Measurements from ENCODE around the gene COL6A3. TPM values are rescaled to one million over a fixed set of nuclear protein-coding genes. Genes with fewer than 3 reads are reported as not detected.

Gene COL6A3
- total RNA-seq, 1 donor from 2014 or later = 0.41 TPM

- Histone ChIP-seq H3F3A (ENCODE audit: low read depth) (no peaks in the 10 kb centered on the region), H3K36me3 (no peaks in the 10 kb centered on the region), H3K4me2 (no peak overlapping the region), H3K4me1 (no peaks in the 10 kb centered on the region), H2AFZ (replicated peaks) (no peak overlapping the region), H3K79me2 (ENCODE audit: low read depth) (no peaks in the 10 kb centered on the region), H3K4me3 (no peak overlapping the region), H4K20me1 (ENCODE audit: low read depth) (no peaks in the 10 kb centered on the region), H3K27ac (no peak overlapping the region), H3K27me3 (no peaks in the 10 kb centered on the region), H3K9me3 (ENCODE audit: low read depth) (no peaks in the 10 kb centered on the region), H3K9ac (no peak overlapping the region)
- Mint-ChIP-seq H3K27ac (no peak overlapping the region), H3K36me3 (no peaks in the 10 kb centered on the region), H3K4me1 (peaks cover 5% of the 10 kb centered on the region), H3K4me3 (no peak overlapping the region), H3K27me3 (ENCODE audit: insufficient read depth, low read depth) (peaks cover 5% of the 10 kb centered on the region), H3K9me3 (no peaks in the 10 kb centered on the region)
- TF ChIP-seq EZH2phosphoT487 (IDR thresholded peaks at IDR 0.05) (no peak), CTCF (IDR thresholded peaks at IDR 0.05) (no peak), EZH2 (IDR thresholded peaks at IDR 0.05) (no peak)
- no peak for DNase-seq (ENCODE audit: low spot score)
These were observed 76.4 kb downstream of the COL6A3 start for GRCh38 chr2:237337586-237337985.

GRCh38 chr2:237336131-237336530 lies 77.8 kb downstream of the COL6A3 start:
- no peak overlapping the region for H2AFZ ChIP-seq (replicated peaks)
- no peak overlapping the region for H3K9ac ChIP-seq

GRCh38 chr2:237333748-237334147 lies 80.2 kb downstream of the COL6A3 start:
- no peaks in the 10 kb centered on the region for H3K9me3 Mint-ChIP-seq
- TF ChIP-seq CTCF (IDR thresholded peaks at IDR 0.05) (no peak), EZH2 (IDR thresholded peaks at IDR 0.05) (no peak), EZH2phosphoT487 (IDR thresholded peaks at IDR 0.05) (no peak)
- no peaks in the 10 kb centered on the region for H3F3A ChIP-seq (ENCODE audit: low read depth)
- H3K9me3 ChIP-seq (ENCODE audit: low read depth) = no peaks in the 10 kb centered on the region
- H3K36me3 Mint-ChIP-seq = no peaks in the 10 kb centered on the region
- H3K27me3 ChIP-seq = no peaks in the 10 kb centered on the region
- no peak overlapping the region for H3K9ac ChIP-seq
- peak overlapping the region; percentile 72 for H3K27ac Mint-ChIP-seq
- H3K36me3 ChIP-seq = no peaks in the 10 kb centered on the region
- peaks cover 5% of the 10 kb centered on the region for H3K4me1 Mint-ChIP-seq
- H3K79me2 ChIP-seq (ENCODE audit: low read depth) = no peaks in the 10 kb centered on the region
- no peak overlapping the region for H2AFZ ChIP-seq (replicated peaks)
- peaks cover 5% of the 10 kb centered on the region for H3K27me3 Mint-ChIP-seq (ENCODE audit: insufficient read depth, low read depth)
- no peak overlapping the region for H3K27ac ChIP-seq
- H3K4me3 ChIP-seq = no peak overlapping the region
- no peaks in the 10 kb centered on the region for H3K4me1 ChIP-seq
- no peak overlapping the region for H3K4me3 Mint-ChIP-seq
- H3K4me2 ChIP-seq = no peak overlapping the region
- H4K20me1 ChIP-seq (ENCODE audit: low read depth) = no peaks in the 10 kb centered on the region
- DNase-seq (ENCODE audit: low spot score) = no peak

More at GRCh38 chr2:237336131-237336530, 77.8 kb downstream of the COL6A3 start:
- no peaks in the 10 kb centered on the region for H3K36me3 ChIP-seq
- Mint-ChIP-seq H3K9me3 (no peaks in the 10 kb centered on the region), H3K4me3 (no peak overlapping the region), H3K27ac (no peak overlapping the region), H3K27me3 (ENCODE audit: insufficient read depth, low read depth) (peaks cover 5% of the 10 kb centered on the region), H3K4me1 (peaks cover 5% of the 10 kb centered on the region), H3K36me3 (no peaks in the 10 kb centered on the region)
- no peaks in the 10 kb centered on the region for H3K79me2 ChIP-seq (ENCODE audit: low read depth)
- H4K20me1 ChIP-seq (ENCODE audit: low read depth) = no peaks in the 10 kb centered on the region
- no peaks in the 10 kb centered on the region for H3K27me3 ChIP-seq
- H3K27ac ChIP-seq = no peak overlapping the region
- DNase-seq (ENCODE audit: low spot score) = peak; percentile 21
- H3K9me3 ChIP-seq (ENCODE audit: low read depth) = no peaks in the 10 kb centered on the region
- H3K4me2 ChIP-seq = no peak overlapping the region
- TF ChIP-seq CTCF (IDR thresholded peaks at IDR 0.05) (no peak), EZH2phosphoT487 (IDR thresholded peaks at IDR 0.05) (no peak), EZH2 (IDR thresholded peaks at IDR 0.05) (no peak)
- H3K4me1 ChIP-seq = no peaks in the 10 kb centered on the region
- no peaks in the 10 kb centered on the region for H3F3A ChIP-seq (ENCODE audit: low read depth)
- no peak overlapping the region for H3K4me3 ChIP-seq

Measured in neural progenitor cell (in vitro differentiated cells).